ENCODE measurements around the gene DEPDC5.
"Not testable (repeated sequence)": the region's sequence is repeated elsewhere in the genome, so short reads cannot be mapped to it uniquely, and the experiment has no call there.

DEPDC5 gene

DNA sequence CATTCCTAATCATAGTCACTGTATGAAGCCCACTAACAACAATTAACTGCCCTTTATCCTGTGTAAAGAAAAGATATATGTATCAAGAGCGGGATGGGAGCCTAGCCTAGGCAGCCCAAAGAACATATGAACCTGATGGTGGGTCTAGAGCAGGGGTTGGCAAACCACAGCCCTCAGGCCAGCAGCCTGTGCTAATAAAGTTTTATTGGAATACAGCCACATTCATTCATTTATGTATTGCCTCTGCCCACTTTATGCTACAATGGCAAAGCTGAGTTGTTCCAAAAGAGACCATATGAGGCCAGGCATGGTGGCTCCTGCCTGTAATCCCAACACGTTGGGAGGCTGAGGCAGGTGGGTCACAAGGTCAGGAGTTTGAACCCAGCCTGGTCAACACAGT lies 17.4 kb upstream of the DEPDC5 start:
- no peaks in the 10 kb centered on the region for H3K27me3 Mint-ChIP-seq
- DNase-seq (ENCODE audit: low spot score in 2 of 2) (no peak), ATAC-seq (replicated peaks; ENCODE audit: extremely low read depth, poor library complexity, severe bottlenecking) (no peak)
- H3K27ac Mint-ChIP-seq (ENCODE audit: low read depth) = no peak overlapping the region
- H3K4me1 Mint-ChIP-seq = peaks cover 41% of the 10 kb centered on the region
- H3K36me3 Mint-ChIP-seq (ENCODE audit: insufficient read depth) = peaks cover 37% of the 10 kb centered on the region
- no peak overlapping the region for H3K4me3 Mint-ChIP-seq
- no peaks in the 10 kb centered on the region for H3K9me3 Mint-ChIP-seq

DNA sequence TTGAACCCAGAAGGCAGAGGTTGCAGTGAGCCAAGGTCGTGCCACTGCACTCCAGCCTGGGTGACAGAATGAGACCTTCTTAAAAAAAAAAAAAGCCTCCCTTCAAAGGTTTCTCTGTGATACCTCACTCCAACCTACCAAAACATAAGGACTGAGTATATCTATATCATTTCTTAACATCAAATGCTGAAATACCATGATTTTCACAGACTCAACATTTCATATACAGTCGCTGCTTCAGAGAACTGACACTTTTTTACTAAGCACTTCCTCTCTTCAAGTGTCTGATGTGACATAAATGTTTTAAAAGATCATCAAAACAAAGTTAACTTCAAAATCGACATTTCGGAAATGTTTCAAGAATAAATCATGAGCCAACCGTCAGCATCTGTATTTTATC lies 15.9 kb upstream of the DEPDC5 start:
- Mint-ChIP-seq H3K36me3 (ENCODE audit: insufficient read depth) (peaks cover 41% of the 10 kb centered on the region), H3K27ac (ENCODE audit: low read depth) (peak overlapping the region; percentile 78), H3K9me3 (no peaks in the 10 kb centered on the region), H3K4me3 (no peak overlapping the region), H3K4me1 (peaks cover 49% of the 10 kb centered on the region), H3K27me3 (no peaks in the 10 kb centered on the region)
- DNase-seq (ENCODE audit: low spot score in 2 of 2) = no peak
- ATAC-seq (replicated peaks; ENCODE audit: extremely low read depth, poor library complexity, severe bottlenecking) = no peak

DNA sequence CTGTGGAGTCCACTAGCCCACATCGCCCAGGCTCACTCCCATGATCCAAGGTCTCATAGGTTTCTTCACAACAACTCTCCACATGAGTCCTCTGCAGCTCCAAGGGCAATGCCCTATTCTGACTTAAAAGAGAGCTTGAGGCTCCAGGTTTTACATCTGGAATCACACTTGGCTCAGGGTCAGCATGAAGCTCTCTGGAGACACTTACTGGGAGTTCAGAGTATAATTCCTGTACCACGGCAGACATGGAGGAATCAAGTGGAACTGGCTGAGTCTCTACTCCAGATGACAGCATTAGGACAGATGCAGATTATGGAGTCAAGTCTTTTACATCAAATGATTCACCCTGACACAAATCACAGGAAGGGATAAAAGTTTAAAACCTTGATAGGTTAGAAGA lies 15.3 kb upstream of the DEPDC5 start:
- Mint-ChIP-seq H3K36me3 (ENCODE audit: insufficient read depth) (peaks cover 35% of the 10 kb centered on the region), H3K4me3 (no peak overlapping the region), H3K27me3 (no peaks in the 10 kb centered on the region), H3K27ac (ENCODE audit: low read depth) (peak overlapping the region; percentile 78), H3K4me1 (peaks cover 47% of the 10 kb centered on the region), H3K9me3 (no peaks in the 10 kb centered on the region)
- no peak for DNase-seq (ENCODE audit: low spot score in 2 of 2)
- ATAC-seq (replicated peaks; ENCODE audit: extremely low read depth, poor library complexity, severe bottlenecking) = no peak

DNA sequence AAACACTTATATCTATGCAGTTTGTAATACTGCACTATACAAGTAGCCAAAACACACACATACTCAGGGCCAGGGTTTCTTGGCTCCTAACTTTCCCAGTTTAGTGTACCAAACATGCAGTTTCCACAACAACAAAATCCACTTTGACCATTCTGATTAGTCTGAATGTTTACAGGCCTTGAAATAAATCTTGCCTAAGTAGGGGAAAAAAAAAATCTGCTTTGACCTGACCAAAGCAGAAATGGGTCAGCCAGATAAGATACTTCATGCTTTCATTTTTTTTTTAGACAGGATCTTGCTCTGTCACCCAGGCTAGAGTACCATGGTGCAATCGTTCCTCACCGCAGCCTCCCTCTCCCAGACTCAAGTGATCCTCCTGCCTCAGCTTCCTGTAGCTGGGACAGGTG lies 14.0 kb upstream of the DEPDC5 start:
- Mint-ChIP-seq H3K4me1 (peaks cover 43% of the 10 kb centered on the region), H3K27ac (ENCODE audit: low read depth) (no peak overlapping the region), H3K9me3 (no peaks in the 10 kb centered on the region), H3K27me3 (no peaks in the 10 kb centered on the region), H3K4me3 (no peak overlapping the region), H3K36me3 (ENCODE audit: insufficient read depth) (peaks cover 36% of the 10 kb centered on the region)
- DNase-seq (ENCODE audit: low spot score in 2 of 2) (no peak), ATAC-seq (replicated peaks; ENCODE audit: extremely low read depth, poor library complexity, severe bottlenecking) (no peak)

DNA sequence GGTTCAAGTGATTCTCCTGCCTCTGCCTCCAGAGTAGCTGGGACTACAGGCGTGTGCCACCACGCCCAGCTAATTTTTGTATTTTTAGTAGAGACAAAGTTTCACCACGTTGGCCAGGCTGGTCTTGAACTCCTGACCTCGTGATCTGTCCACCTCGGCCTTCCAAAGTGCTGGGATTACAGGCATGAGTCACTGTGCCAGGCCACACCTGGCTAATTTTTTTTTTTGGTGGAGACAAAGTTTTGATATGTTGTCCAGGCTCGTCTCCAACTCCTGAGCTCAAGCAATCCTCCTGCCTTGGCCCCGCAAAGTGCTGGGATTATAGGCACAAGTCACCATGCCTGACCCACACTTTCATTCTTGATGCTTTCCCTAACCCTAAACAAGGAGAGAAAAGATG lies 13.5 kb upstream of the DEPDC5 start:
- Mint-ChIP-seq H3K36me3 (ENCODE audit: insufficient read depth) (peaks cover 35% of the 10 kb centered on the region), H3K4me1 (peaks cover 43% of the 10 kb centered on the region)
- ATAC-seq (replicated peaks; ENCODE audit: extremely low read depth, poor library complexity, severe bottlenecking) = not testable (repeated sequence)

DNA sequence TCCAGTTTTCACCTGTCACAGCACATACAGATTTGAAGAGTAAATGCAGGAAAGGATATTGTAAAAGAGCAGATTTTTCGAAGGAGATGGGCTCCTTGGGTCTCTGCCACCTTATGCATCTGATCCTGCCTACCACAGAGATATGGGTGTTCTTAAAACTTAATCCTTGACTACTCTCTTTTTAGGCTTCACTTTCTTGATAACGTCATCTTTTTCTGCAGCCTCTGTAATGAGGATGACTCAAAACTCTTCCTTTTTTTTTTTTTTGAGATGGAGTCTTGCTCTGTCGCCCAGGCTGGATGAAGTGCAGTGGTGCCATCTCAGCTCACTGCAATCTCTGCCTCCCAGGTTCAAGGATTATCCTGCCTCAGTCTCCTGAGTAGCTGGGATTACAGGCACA lies 11.7 kb upstream of the DEPDC5 start:
- Mint-ChIP-seq H3K9me3 (no peaks in the 10 kb centered on the region), H3K36me3 (ENCODE audit: insufficient read depth) (peaks cover 43% of the 10 kb centered on the region), H3K4me3 (no peak overlapping the region), H3K27ac (ENCODE audit: low read depth) (no peak overlapping the region), H3K27me3 (no peaks in the 10 kb centered on the region), H3K4me1 (peaks cover 43% of the 10 kb centered on the region)
- DNase-seq (ENCODE audit: low spot score in 2 of 2) (no peak), ATAC-seq (replicated peaks; ENCODE audit: extremely low read depth, poor library complexity, severe bottlenecking) (no peak)

More for the DNA sequence above, 13.5 kb upstream of the DEPDC5 start:
- not testable (repeated sequence) for H3K27ac Mint-ChIP-seq (ENCODE audit: low read depth); H3K4me3 Mint-ChIP-seq; H3K9me3 Mint-ChIP-seq; H3K27me3 Mint-ChIP-seq; DNase-seq (ENCODE audit: low spot score in 2 of 2)

DNA sequence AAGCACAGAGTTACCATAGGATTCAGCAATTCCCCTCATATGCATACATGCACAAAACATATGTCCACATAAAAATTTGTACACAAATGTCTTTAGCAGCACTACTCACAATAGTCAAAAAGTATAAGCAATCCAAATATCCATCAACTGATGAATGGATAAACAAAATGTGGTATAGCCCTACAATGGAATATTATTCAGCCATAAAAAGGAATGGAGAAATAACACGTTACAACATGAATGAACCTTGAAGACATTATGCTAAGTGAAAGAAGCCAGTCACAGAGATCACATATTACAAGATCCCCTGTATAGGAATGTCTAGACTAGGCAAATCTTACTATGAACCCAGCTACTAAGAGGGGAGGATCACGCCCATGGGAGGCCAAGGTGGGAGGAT lies 11.1 kb upstream of the DEPDC5 start:
- Mint-ChIP-seq H3K36me3 (ENCODE audit: insufficient read depth) (peaks cover 47% of the 10 kb centered on the region), H3K27ac (ENCODE audit: low read depth) (peak overlapping the region; percentile 42), H3K4me1 (peaks cover 46% of the 10 kb centered on the region), H3K27me3 (no peaks in the 10 kb centered on the region), H3K4me3 (no peak overlapping the region), H3K9me3 (no peaks in the 10 kb centered on the region)
- ATAC-seq (replicated peaks; ENCODE audit: extremely low read depth, poor library complexity, severe bottlenecking) = no peak
- no peak for DNase-seq (ENCODE audit: low spot score in 2 of 2)

DNA sequence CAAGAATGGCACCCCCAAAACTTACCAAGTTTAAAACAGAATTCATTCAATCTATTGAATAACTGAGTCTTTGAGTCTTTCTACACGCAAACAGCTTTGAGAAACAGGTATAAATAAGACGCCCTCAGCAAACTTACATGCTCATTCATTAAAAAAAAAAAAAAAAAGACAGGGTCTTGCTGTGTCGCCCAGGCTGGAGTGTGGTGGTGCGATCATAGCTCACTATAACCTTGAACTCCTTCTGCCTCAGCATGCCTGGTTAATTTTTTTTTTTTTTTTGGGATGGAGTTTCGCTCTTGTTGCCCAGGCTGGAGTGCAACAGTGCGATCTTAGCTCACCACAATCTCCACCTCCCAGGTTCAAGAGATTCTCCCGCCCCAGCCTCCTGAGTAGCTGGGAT lies 9.9 kb upstream of the DEPDC5 start:
- peaks cover 48% of the 10 kb centered on the region for H3K4me1 Mint-ChIP-seq
- H3K27me3 Mint-ChIP-seq = no peaks in the 10 kb centered on the region
- DNase-seq (ENCODE audit: low spot score in 2 of 2) (no peak), ATAC-seq (replicated peaks; ENCODE audit: extremely low read depth, poor library complexity, severe bottlenecking) (no peak)
- no peak overlapping the region for H3K4me3 Mint-ChIP-seq
- H3K36me3 Mint-ChIP-seq (ENCODE audit: insufficient read depth) = peaks cover 40% of the 10 kb centered on the region
- no peaks in the 10 kb centered on the region for H3K9me3 Mint-ChIP-seq
- no peak overlapping the region for H3K27ac Mint-ChIP-seq (ENCODE audit: low read depth)

DNA sequence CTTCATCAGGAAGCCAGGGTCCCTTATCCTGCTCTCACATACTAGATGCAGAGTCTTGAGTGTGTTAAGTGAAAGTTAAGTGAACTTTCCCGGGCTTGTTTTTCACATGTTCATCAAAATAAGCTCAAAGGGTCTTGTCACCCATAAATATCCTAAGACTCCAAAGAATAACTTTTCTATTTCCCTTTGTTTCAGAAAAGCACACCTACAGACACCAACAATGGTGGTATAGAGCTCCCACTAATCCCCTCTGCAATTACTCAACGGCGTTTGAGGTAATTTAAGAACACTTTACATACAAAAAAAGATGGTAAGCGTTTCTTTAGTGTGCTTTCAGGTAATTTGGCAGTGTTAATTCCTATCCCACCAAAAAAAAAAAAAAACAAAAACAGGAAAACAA lies 6.4 kb upstream of the DEPDC5 start:
- no peak for ATAC-seq (replicated peaks; ENCODE audit: extremely low read depth, poor library complexity, severe bottlenecking)
- H3K9me3 Mint-ChIP-seq = no peaks in the 10 kb centered on the region
- DNase-seq (ENCODE audit: low spot score in 2 of 2) = no peak
- peaks cover 29% of the 10 kb centered on the region for H3K36me3 Mint-ChIP-seq (ENCODE audit: insufficient read depth)
- no peaks in the 10 kb centered on the region for H3K27me3 Mint-ChIP-seq
- no peak overlapping the region for H3K27ac Mint-ChIP-seq (ENCODE audit: low read depth)
- no peak overlapping the region for H3K4me3 Mint-ChIP-seq
- peaks cover 42% of the 10 kb centered on the region for H3K4me1 Mint-ChIP-seq

DNA sequence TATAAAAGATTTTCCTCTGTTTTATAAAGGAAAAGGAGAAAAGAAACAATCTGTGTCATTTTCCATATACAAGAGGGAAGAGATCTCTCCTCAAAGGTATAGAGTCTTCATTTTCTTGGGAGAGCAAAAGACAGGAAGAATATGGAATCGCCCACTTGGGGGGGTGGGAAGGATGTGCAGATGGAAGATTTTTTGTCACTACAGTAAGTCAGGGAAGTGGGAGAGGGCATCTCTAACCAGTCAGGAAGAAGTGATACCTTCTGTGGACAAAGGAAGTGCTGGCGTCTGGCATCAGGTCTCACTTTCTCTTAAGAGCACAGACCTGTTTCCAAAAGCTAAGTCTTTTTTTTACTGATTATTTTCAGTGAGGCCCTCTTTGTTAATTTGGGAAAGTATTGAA lies 5.3 kb upstream of the DEPDC5 start:
- H3K36me3 Mint-ChIP-seq (ENCODE audit: insufficient read depth) = peaks cover 27% of the 10 kb centered on the region
- H3K27me3 Mint-ChIP-seq = no peaks in the 10 kb centered on the region
- no peaks in the 10 kb centered on the region for H3K9me3 Mint-ChIP-seq
- no peak for DNase-seq (ENCODE audit: low spot score in 2 of 2)
- H3K4me1 Mint-ChIP-seq = peaks cover 38% of the 10 kb centered on the region
- H3K4me3 Mint-ChIP-seq = peak overlapping the region; percentile 85
- no peak for ATAC-seq (replicated peaks; ENCODE audit: extremely low read depth, poor library complexity, severe bottlenecking)
- peak overlapping the region; percentile 93 for H3K27ac Mint-ChIP-seq (ENCODE audit: low read depth)

DNA sequence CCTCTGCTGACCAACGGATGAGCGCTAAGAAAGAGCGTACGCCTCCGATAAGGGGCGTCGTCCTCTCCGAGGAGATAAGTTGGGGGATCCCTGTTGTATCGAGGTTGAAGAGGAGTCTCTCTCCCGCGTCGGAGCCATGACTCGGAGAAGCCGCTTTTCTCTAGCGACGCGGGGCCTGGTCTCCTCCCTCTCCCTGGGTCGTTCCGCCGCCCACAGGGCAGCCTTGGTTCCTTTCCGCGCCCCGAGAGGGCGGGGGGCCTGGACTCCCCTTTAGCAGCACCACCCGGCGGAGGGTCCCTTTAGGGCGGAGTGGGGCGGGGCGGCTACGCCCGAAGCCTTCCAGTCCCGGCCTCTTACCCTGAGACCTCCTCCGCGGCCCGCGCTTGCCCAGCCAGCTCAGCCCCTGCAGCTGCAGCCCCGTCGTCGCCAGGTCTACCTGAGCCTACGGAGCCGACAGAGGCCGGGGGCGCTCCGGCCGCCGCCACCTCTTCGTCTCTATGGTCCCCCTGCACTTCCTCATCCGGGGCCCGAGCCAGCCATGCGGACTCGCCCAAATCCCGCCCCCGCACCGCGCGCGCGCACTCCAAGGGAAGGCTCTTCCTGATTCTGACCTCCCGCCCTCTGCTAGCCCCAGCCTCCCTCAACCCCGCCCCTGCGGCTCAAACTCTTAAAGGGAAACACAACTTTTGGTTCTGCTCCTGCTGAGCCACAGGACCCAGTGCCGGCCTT lies 4.0 kb upstream of the DEPDC5 start, which contains the start of gene PRR14L:
Gene PRR14L, minus strand, starts transcription at position 497 of the 729 bp plus-strand sequence. CDS start 11,272 bp downstream, outside the sequence.
- ATAC-seq (replicated peaks; ENCODE audit: extremely low read depth, poor library complexity, severe bottlenecking) (peak; percentile 72), DNase-seq (ENCODE audit: low spot score in 2 of 2) (peak; percentile 97 to 100)
- H3K4me1 Mint-ChIP-seq = peaks cover 42% of the 10 kb centered on the region
- H3K4me3 Mint-ChIP-seq = peak within 1 kb of the TSS; percentile 85
- H3K9me3 Mint-ChIP-seq = no peaks in the 10 kb centered on the region
- H3K27ac Mint-ChIP-seq (ENCODE audit: low read depth) = peak within 1 kb of the TSS; percentile 93
- peaks cover 35% of the 10 kb centered on the region for H3K36me3 Mint-ChIP-seq (ENCODE audit: insufficient read depth)
- no peaks in the 10 kb centered on the region for H3K27me3 Mint-ChIP-seq

DNA sequence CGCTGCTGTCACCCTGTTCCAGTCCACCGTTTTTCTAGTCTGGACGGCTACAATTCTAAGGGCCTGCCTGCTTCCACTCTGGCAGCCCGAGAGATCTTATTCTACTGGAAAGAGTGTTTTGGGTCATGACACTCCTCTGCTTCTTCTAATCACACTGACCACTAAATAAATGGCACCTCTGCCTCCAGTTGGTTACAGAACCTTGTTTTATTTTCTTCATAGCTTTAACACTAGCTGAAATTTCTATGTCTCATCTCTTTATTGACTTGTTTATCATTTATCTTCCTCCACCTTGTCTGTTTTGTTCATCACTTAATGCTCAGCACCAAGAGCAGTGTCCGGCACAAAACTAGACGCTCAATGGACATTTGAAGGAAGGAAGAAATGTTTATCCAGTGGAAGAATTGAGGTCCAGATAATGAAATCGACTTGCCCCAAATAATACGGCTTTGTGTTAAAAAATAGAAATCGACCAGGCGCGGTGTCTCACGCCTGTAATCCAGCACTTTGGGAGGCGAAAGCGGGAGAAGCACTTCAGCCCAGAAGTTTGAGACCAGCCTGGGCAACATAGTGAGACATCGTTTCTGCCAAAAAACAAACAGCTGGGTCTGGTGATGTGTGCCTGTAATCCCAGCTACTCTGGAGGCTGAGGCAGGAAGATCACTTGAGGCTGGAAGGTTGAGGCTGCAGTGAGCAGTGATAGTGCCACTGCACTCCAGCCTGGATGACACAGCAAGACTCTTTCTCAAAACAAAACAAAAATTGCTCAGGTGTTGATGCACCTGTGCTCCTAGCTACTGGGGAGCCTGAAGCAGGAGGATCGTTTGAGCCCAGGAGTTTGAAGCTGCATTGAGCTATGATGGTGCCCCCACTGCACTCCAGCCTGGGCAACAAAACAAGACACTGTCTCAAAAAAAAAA lies 3.2 kb upstream of the DEPDC5 start:
- Mint-ChIP-seq H3K36me3 (ENCODE audit: insufficient read depth) (peaks cover 33% of the 10 kb centered on the region), H3K27me3 (no peaks in the 10 kb centered on the region), H3K9me3 (no peaks in the 10 kb centered on the region), H3K4me1 (peaks cover 50% of the 10 kb centered on the region), H3K4me3 (peak overlapping the region; percentile 85), H3K27ac (ENCODE audit: low read depth) (peak overlapping the region; percentile 93)
- DNase-seq (ENCODE audit: low spot score in 2 of 2) (no peak), ATAC-seq (replicated peaks; ENCODE audit: extremely low read depth, poor library complexity, severe bottlenecking) (no peak)

Measured in central memory CD8-positive, alpha-beta T cell (primary cell).